Ovary (tissue), 3 donors: ENCODE results near the gene SYVN1.
A peak's percentile ranks its signal among the peaks of the same experiment; 100 is the strongest.

Experiments
- CTCF ChIP-seq, 3 donors: fragments of 450-650 bp in 2 of 3; fragments of 200-600 bp in 1 of 3; IDR thresholded peaks; one replicate each; pipeline versions ENCODE4 v1.5.1 to v1.8.0; 2016 to 2022; ENCODE audit warnings: antibody characterized with exemption in 3 of 3, mild to moderate bottlenecking in 1 of 3
- POLR2A ChIP-seq: fragments of 450-650 bp; IDR thresholded peaks from one replicate; pipeline ENCODE4 v1.6.1; 2017; ENCODE audit warnings: antibody characterized with exemption, mild to moderate bottlenecking, moderate library complexity
- donor health status: DM: no; HTN: no; CAD: no.

- peak; percentile 95 to 99 (median 98) for TF ChIP-seq CTCF (IDR thresholded peaks at IDR 0.05)
- TF ChIP-seq POLR2A = peak; percentile 64
Observed at GRCh38 chr11:65117206-65118096, 16.9 kb downstream of the SYVN1 start, which contains the start of gene ZNHIT2.
